Kidney epithelial cell (primary cell): ENCODE data around the gene NHLRC3. TPM values are rescaled to one million over a fixed set of nuclear protein-coding genes. Genes with fewer than 3 reads are reported as not detected.

Experiments used
- DNase-seq: peaks from one replicate; pipeline ENCODE4 v3.0.0-alpha.2; 2010; ENCODE audit warnings: low read depth
- H3K27me3 ChIP-seq: 2 replicates; pipeline ENCODE4 v1.6.0; 2011; ENCODE audit warnings: low read length; ENCODE audit not compliant: control insufficient read depth, insufficient read depth
- H3K36me3 ChIP-seq: 2 replicates; pipeline ENCODE4 v1.5.1; 2011; ENCODE audit warnings: low read length; ENCODE audit not compliant: control insufficient read depth, insufficient read depth
- H3K4me3 ChIP-seq: 2 replicates; pipeline ENCODE4 v1.5.1; 2011; ENCODE audit warnings: low read depth, mild to moderate bottlenecking, control low read depth, low read length
- CTCF ChIP-seq: IDR thresholded peaks from 2 replicates; pipeline ENCODE4 v1.5.1; 2011; ENCODE audit warnings: mild to moderate bottlenecking, moderate library complexity, low read length, control low read depth, inconsistent platforms; ENCODE audit not compliant: insufficient read depth, poor library complexity, severe bottlenecking
- total RNA-seq: library from RNA; depleted of rRNA; stranded (reverse); fragments of >200 nt; gene quantifications from 2 replicates; pipeline ENCODE4 v1.2.3, GENCODE V29; 2015

The NHLRC3 gene
- total RNA-seq, 1 donor from 2014 or later, result 15.7 TPM

GRCh38 chr13:39095500-39095899 lies 57.2 kb downstream of the NHLRC3 start:
- H3K4me3 ChIP-seq, result no peak overlapping the region
- H3K36me3 ChIP-seq, result no peaks in the 10 kb centered on the region
- TF ChIP-seq CTCF, result no peak
- no peaks in the 10 kb centered on the region for H3K27me3 ChIP-seq
- no peak for DNase-seq

- no peak for TF ChIP-seq CTCF
- DNase-seq, result no peak
- H3K4me3 ChIP-seq, result no peak overlapping the region
- no peaks in the 10 kb centered on the region for H3K27me3 ChIP-seq
- no peaks in the 10 kb centered on the region for H3K36me3 ChIP-seq
Observed at GRCh38 chr13:39099231-39099630, 61.0 kb downstream of the NHLRC3 start.

Other genes starting within 250 kb of the NHLRC3 start
- not detected in 2 replicates for gene STOML3, start 47.6 kb upstream of the NHLRC3 start, total RNA-seq
- 33.0 and 35.9 TPM in 2 replicates for gene PROSER1, start 367 bp upstream of the NHLRC3 start, total RNA-seq